ENCODE results near the gene SLC7A5. TPM values are rescaled to one million over a fixed set of nuclear protein-coding genes. Genes with fewer than 3 reads are reported as not detected.
A peak's percentile ranks its signal among the peaks of the same experiment; 100 is the strongest.
"Not testable (repeated sequence)": the region's sequence is repeated elsewhere in the genome, so short reads cannot be mapped to it uniquely, and the experiment has no call there.

SLC7A5 gene
- total RNA-seq, result 10 to 100 TPM in 2 of 6 donors, 1 to 10 TPM in 4; 4.7 to 20.4 (median 8.5) TPM

GRCh38 chr16:87869061-87869878 lies at the start of gene SLC7A5:
Gene SLC7A5, minus strand, starts transcription at chr16:87869507. Its CDS starts 85 bp downstream, at chr16:87869422.
- peak in 1 of 2 donors; percentile 29 for TF ChIP-seq POLR2AphosphoS5 (IDR thresholded peaks at IDR 0.05)
- TF ChIP-seq POLR2A (IDR thresholded peaks at IDR 0.05), result peak in 2 of 4 donors; percentile 54 to 81

GRCh38 chr16:87918338-87918737 lies 49.0 kb upstream of the SLC7A5 start:
- no peak overlapping the region for H3K4me3 ChIP-seq
- no peaks in the 10 kb centered on the region for H3K27me3 ChIP-seq
- H3K36me3 ChIP-seq, result no peaks in the 10 kb centered on the region
- H3K4me1 ChIP-seq, result no peaks in the 10 kb centered on the region
- TF ChIP-seq CTCF (IDR thresholded peaks at IDR 0.05), result no peak
- ATAC-seq (ENCODE audit: low FRiP score in 2 of 2), result peak in 1 of 2 donors; percentile 72
- whole genome bisulfite sequencing, 2 donors, result 79 to 87% methylated on average over 11 to 12 of the region's 13 CpGs
- H3K9me3 ChIP-seq, result no peaks in the 10 kb centered on the region
- no peak for DNase-seq
- no peak overlapping the region for H3K27ac ChIP-seq

More at GRCh38 chr16:87869061-87869878, at the start of gene SLC7A5:
- WGBS, 2 donors, result 0 to 2% methylated on average over 9 to 30 of the region's 109 CpGs
- Histone ChIP-seq H3K4me3 (peak within 1 kb of the TSS; percentile 41 to 60 (median 58)), H3K4me1 (peaks cover 9 to 36% (median 29%) of the 10 kb centered on the region in 4 donors), H3K27ac (peak within 1 kb of the TSS in 3 of 4 donors; percentile 40 to 66 (median 64))
- not testable (repeated sequence) for H3K9me3 ChIP-seq, H3K27me3 ChIP-seq, H3K36me3 ChIP-seq
- DNase-seq (peak; percentile 81 to 98), ATAC-seq (ENCODE audit: low FRiP score in 2 of 2) (peak; percentile 66 to 91)

GRCh38 chr16:87917503-87917902 lies 48.2 kb upstream of the SLC7A5 start:
- Histone ChIP-seq H3K9me3 (no peaks in the 10 kb centered on the region), H3K4me3 (no peak overlapping the region), H3K4me1 (no peaks in the 10 kb centered on the region), H3K36me3 (no peaks in the 10 kb centered on the region), H3K27ac (no peak overlapping the region), H3K27me3 (no peaks in the 10 kb centered on the region)
- TF ChIP-seq EP300 (IDR thresholded peaks at IDR 0.05), result no peak
- TF ChIP-seq CTCF (IDR thresholded peaks at IDR 0.05), result no peak
- no peak for TF ChIP-seq POLR2A (IDR thresholded peaks at IDR 0.05)
- no peak for TF ChIP-seq POLR2AphosphoS5 (IDR thresholded peaks at IDR 0.05)
- no peak for DNase-seq
- 80 to 95% methylated on average over 9 of the region's 9 CpGs for WGBS, 2 donors
- ATAC-seq (ENCODE audit: low FRiP score in 2 of 2), result no peak

GRCh38 chr16:87914812-87915211 lies 45.5 kb upstream of the SLC7A5 start:
- no peak for TF ChIP-seq EP300 (IDR thresholded peaks at IDR 0.05)
- TF ChIP-seq CTCF (IDR thresholded peaks at IDR 0.05), result no peak
- TF ChIP-seq POLR2AphosphoS5 (IDR thresholded peaks at IDR 0.05), result no peak
- TF ChIP-seq POLR2A (IDR thresholded peaks at IDR 0.05), result no peak
- no peak for ATAC-seq (ENCODE audit: low FRiP score in 2 of 2)
- no peak for DNase-seq
- Histone ChIP-seq H3K4me1 (no peaks in the 10 kb centered on the region), H3K36me3 (no peaks in the 10 kb centered on the region), H3K27ac (no peak overlapping the region), H3K27me3 (no peaks in the 10 kb centered on the region), H3K9me3 (no peaks in the 10 kb centered on the region), H3K4me3 (no peak overlapping the region)
- WGBS, 2 donors, result 89% methylated on average over 25 of the region's 25 CpGs

GRCh38 chr16:87914021-87914725 lies 44.9 kb upstream of the SLC7A5 start:
- ATAC-seq (ENCODE audit: low FRiP score in 2 of 2); H3K27me3 ChIP-seq; H3K4me1 ChIP-seq; H3K27ac ChIP-seq; H3K9me3 ChIP-seq; H3K36me3 ChIP-seq; H3K4me3 ChIP-seq: not testable (repeated sequence)
- 73 to 78% methylated on average over 15 to 26 of the region's 27 CpGs for WGBS, 2 donors
- peak in 1 of 2 donors; percentile 74 for DNase-seq

GRCh38 chr16:87912691-87913090 lies 43.4 kb upstream of the SLC7A5 start:
- H3K27me3 ChIP-seq; H3K27ac ChIP-seq; H3K4me3 ChIP-seq; H3K4me1 ChIP-seq; ATAC-seq (ENCODE audit: low FRiP score in 2 of 2); H3K36me3 ChIP-seq; DNase-seq; H3K9me3 ChIP-seq: not testable (repeated sequence)
- 75 to 77% methylated on average over 18 of the region's 18 CpGs for WGBS, 2 donors

- not testable (repeated sequence) for H3K27ac ChIP-seq, H3K4me3 ChIP-seq, H3K27me3 ChIP-seq, H3K4me1 ChIP-seq, DNase-seq, H3K9me3 ChIP-seq, H3K36me3 ChIP-seq
- 66 to 79% methylated on average over 22 to 23 of the region's 23 CpGs for WGBS, 2 donors
- ATAC-seq (ENCODE audit: low FRiP score in 2 of 2), result peak in 1 of 2 donors; percentile 84
Measured at GRCh38 chr16:87911106-87911763, 41.9 kb upstream of the SLC7A5 start.
